GM12801 (cell line): ENCODE results near the gene C12orf54.

Source experiments
- TF ChIP-seq, protein P1 (sequence below): IDR thresholded peaks from one replicate; pipeline ENCODE4 v1.5.1; 2011; ENCODE audit warnings: control low read depth; ENCODE audit not compliant: insufficient read length; ENCODE audit errors: extremely low read depth

C12orf54 gene

DNA sequence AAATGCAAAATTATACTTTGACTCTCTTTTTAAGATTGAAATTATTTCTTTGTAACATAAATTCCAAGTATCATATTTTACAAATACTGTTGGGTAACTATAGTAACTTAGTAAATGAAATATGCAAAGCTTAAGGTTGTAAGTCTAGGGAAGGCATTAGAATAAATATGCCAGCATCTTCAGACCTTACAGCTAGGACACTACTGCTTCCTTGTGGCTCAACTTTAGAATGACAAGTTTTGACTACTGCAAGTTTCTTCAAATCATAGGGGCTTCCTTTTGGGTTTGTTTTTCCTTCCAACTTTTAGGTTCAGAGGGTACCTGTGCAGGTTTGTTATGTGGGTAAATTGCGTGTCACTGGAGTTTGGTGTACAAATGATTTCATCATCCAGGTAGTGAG lies 27.6 kb upstream of the C12orf54 start:
- TF ChIP-seq, protein P1, sequence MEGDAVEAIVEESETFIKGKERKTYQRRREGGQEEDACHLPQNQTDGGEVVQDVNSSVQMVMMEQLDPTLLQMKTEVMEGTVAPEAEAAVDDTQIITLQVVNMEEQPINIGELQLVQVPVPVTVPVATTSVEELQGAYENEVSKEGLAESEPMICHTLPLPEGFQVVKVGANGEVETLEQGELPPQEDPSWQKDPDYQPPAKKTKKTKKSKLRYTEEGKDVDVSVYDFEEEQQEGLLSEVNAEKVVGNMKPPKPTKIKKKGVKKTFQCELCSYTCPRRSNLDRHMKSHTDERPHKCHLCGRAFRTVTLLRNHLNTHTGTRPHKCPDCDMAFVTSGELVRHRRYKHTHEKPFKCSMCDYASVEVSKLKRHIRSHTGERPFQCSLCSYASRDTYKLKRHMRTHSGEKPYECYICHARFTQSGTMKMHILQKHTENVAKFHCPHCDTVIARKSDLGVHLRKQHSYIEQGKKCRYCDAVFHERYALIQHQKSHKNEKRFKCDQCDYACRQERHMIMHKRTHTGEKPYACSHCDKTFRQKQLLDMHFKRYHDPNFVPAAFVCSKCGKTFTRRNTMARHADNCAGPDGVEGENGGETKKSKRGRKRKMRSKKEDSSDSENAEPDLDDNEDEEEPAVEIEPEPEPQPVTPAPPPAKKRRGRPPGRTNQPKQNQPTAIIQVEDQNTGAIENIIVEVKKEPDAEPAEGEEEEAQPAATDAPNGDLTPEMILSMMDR = no peak

DNA sequence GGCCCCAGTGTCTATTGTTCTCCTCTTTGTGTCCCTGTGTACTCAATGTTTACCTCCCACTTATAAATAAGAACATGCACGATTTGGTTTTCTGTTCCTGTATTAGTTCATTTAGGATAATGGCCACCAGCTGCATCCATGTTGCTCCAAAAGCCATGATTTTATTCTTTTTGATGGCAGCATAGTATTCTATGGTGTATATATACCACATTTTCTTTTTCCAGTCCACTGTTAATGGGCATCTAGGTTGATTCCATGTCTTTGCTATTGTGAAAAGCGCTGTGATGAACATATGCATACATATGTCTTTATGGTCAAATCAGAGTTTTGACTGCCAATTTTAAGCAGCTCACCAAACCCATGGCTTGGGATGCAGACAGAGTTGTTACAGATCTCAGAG lies 27.2 kb upstream of the C12orf54 start:
- TF ChIP-seq, protein P1 = no peak

DNA sequence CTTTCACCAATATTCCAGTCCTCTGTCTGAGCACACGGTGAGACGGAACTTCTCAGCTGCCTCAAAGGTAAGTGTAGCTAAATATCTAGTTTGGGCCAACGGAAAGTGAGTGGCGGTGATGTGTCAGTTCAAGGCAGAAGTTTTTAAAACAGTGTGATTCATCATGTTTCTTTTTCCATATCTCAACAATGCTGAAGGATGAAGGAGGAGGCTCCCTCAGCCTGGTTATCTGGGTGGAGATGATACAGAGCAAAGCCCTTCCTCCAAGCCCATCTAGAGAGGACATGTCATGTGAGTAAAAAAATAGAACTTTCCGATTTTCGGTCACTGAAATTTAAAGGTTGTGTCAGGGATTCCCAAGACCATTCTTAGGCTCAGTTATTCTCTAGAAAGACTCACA lies 23.0 kb upstream of the C12orf54 start:
- TF ChIP-seq, protein P1 = no peak

DNA sequence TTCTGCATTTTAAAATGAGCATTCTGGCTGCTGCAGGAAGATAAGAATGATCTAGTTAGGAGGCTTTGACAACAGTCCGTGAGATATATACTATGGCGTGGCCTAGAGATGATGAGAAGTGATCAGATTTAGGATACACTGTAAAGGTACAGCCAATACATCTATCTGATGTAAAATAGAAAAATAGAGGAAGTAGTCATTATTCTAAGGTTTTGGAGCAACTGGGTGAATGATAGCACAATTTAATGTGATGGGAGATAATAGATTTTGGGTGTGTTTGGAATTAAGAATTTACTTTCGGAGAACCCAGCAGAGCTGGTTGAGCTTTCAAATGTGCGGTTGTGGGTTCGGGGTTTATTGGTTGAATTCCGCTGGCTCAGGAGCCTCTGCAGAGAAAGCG lies 10.0 kb upstream of the C12orf54 start, which contains the start of gene ANP32D:
Gene ANP32D (plus strand): TSS at position 301 of the 400 bp plus-strand sequence. CDS start 106 bp downstream, outside the sequence.
- TF ChIP-seq, protein P1 = no peak

DNA sequence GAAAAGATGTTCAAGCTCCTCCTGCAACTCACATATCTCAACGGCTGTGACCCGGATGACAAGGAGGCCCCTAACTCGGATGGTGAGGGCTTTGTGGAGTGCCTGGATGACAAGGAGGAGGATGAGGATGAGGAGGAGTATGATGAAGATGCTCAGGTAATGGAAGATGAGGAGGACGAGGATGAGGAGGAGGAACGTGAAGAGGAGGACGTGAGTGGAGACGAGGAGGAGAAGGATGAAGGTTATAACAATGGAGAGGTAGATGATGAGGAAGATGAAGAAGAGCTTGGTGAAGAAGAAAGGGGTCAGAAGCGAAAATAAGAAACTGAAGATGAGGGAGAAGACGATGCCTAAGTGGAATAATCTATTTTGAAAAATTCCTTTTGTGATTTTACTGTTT lies 9.2 kb upstream of the C12orf54 start:
- TF ChIP-seq, protein P1 = no peak

DNA sequence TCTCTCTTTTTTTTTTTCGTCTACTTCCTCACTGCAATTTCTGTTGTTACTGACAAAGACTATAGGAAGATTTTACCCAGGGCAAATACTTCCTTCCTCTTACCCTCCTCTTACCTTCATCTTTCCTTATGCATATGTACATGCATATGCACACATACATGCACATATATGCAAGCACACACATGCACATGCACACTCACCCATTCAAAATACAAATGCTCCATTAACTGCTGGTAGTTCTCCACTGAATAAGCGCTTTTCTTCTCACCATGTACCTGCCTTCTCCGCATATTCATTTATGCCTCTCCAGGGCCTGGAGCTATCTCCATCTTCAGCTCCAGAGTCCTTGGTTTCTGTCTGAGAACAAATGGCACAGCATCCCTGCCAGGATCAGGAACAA lies 632 bp downstream of the C12orf54 start:
- TF ChIP-seq, protein P1 = no peak

DNA sequence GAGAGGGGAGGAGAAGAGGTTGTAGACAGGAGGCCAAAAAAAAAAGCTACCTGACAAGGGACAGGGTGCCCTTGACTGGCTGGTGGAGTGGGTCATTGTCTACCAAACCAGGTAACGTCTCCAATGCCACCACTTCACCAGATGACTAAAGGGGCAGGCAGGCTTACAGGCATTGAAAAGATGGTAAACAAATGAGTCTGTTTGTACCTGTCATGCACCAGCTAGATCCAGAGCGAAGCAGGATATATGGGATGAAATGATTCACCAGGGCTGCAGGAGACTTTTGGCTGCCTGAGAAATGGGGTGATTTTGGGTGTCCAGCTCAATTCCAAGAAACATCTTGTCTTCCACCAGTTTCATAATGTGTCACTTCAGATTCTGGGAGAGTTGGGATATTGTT lies 4.0 kb downstream of the C12orf54 start:
- TF ChIP-seq, protein P1 = no peak

DNA sequence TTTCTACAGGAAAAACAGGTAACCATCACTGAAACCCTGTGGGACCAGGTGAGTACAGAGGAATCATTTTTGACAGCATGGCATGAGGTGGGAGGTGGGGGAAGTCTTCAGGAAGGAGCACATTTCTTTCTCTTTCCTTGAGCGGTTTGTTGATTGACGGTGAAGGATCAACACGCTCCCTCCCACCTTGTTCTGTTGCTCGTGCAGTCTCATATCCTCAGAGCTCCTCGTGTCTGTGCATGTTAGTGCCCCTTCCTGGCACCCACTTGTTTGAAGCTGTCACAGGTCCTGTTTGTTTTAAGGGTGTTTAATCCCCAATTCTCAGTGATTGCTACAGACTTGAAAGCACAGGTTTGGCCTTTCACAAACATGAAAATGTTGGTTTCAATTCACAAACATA lies 4.4 kb downstream of the C12orf54 start:
- TF ChIP-seq, protein P1 = no peak
